GM18511 (cell line): ENCODE results near the gene RSL1D1.
"Not testable (repeated sequence)": the region's sequence is repeated elsewhere in the genome, so short reads cannot be mapped to it uniquely, and the experiment has no call there.

ENCODE experiments used
- ATAC-seq: cut with Tn5 transposase; IDR thresholded peaks from one replicate; pipeline ENCODE4 v1.9.1; 2021; ENCODE audit warnings: mild to moderate bottlenecking, moderate library complexity; ENCODE audit not compliant: unreplicated experiment

Gene RSL1D1

GRCh38 chr16:11799509-11800381 lies 51.6 kb downstream of the RSL1D1 start:
- no peak for ATAC-seq

- ATAC-seq: no peak
Observed at GRCh38 chr16:11799017-11799381, 52.3 kb downstream of the RSL1D1 start.

- ATAC-seq: no peak
Observed at GRCh38 chr16:11797957-11798299, 53.4 kb downstream of the RSL1D1 start.

- ATAC-seq: peak; percentile 91
Observed at GRCh38 chr16:11797166-11797956, 54.0 kb downstream of the RSL1D1 start, which contains the start of gene ZC3H7A. Gene ZC3H7A, minus strand, starts transcription at chr16:11797258. Its CDS starts 14,904 bp downstream, at chr16:11782354.

GRCh38 chr16:11796227-11797165 lies 54.8 kb downstream of the RSL1D1 start:
- peak; percentile 24 for ATAC-seq

GRCh38 chr16:11795887-11796226 lies 55.5 kb downstream of the RSL1D1 start:
- no peak for ATAC-seq

GRCh38 chr16:11794996-11795886 lies 56.1 kb downstream of the RSL1D1 start:
- ATAC-seq: no peak

GRCh38 chr16:11794447-11794846 lies 56.9 kb downstream of the RSL1D1 start:
- ATAC-seq: no peak

- no peak for ATAC-seq
Observed at GRCh38 chr16:11793840-11794239, 57.5 kb downstream of the RSL1D1 start.

GRCh38 chr16:11792410-11793241 lies 58.7 kb downstream of the RSL1D1 start:
- no peak for ATAC-seq

GRCh38 chr16:11791144-11791828 lies 60.1 kb downstream of the RSL1D1 start:
- no peak for ATAC-seq

GRCh38 chr16:11788914-11789313 lies 62.4 kb downstream of the RSL1D1 start:
- no peak for ATAC-seq

- ATAC-seq: not testable (repeated sequence)
Observed at GRCh38 chr16:11784980-11785599, 66.3 kb downstream of the RSL1D1 start.

GRCh38 chr16:11784381-11784780 lies 67.0 kb downstream of the RSL1D1 start:
- ATAC-seq: not testable (repeated sequence)

- ATAC-seq: no peak
Observed at GRCh38 chr16:11784038-11784369, 67.3 kb downstream of the RSL1D1 start.
